ENCODE measurements around the gene RAVER1.
"Not testable (repeated sequence)": the region's sequence is repeated elsewhere in the genome, so short reads cannot be mapped to it uniquely, and the experiment has no call there.

The RAVER1 gene

GRCh38 chr19:10362259-10362658, 28.9 kb upstream of the RAVER1 start:
- H3K4me3 ChIP-seq (ENCODE audit: low read length), result no peak overlapping the region
- TF ChIP-seq ZNF274 (IDR thresholded peaks at IDR 0.05; ENCODE audit: low read depth, low read length), result no peak

GRCh38 chr19:10361569-10362011, 28.3 kb upstream of the RAVER1 start:
- no peak for TF ChIP-seq ZNF274 (IDR thresholded peaks at IDR 0.05; ENCODE audit: low read depth, low read length)
- no peak overlapping the region for H3K4me3 ChIP-seq (ENCODE audit: low read length)

GRCh38 chr19:10356431-10356830, 23.1 kb upstream of the RAVER1 start:
- H3K4me3 ChIP-seq (ENCODE audit: low read length), result no peak overlapping the region
- no peak for TF ChIP-seq ZNF274 (IDR thresholded peaks at IDR 0.05; ENCODE audit: low read depth, low read length)

- no peak overlapping the region for H3K4me3 ChIP-seq (ENCODE audit: low read length)
- no peak for TF ChIP-seq ZNF274 (IDR thresholded peaks at IDR 0.05; ENCODE audit: low read depth, low read length)
These were observed 20.6 kb upstream of the RAVER1 start for GRCh38 chr19:10353793-10354391.

GRCh38 chr19:10352764-10353671, 19.7 kb upstream of the RAVER1 start:
- no peak overlapping the region for H3K4me3 ChIP-seq (ENCODE audit: low read length)
- no peak for TF ChIP-seq ZNF274 (IDR thresholded peaks at IDR 0.05; ENCODE audit: low read depth, low read length)

GRCh38 chr19:10346509-10346908, 13.2 kb upstream of the RAVER1 start:
- TF ChIP-seq ZNF274 (IDR thresholded peaks at IDR 0.05; ENCODE audit: low read depth, low read length), result no peak
- H3K4me3 ChIP-seq (ENCODE audit: low read length), result no peak overlapping the region

- H3K4me3 ChIP-seq (ENCODE audit: low read length), result no peak overlapping the region
These were observed 11.5 kb upstream of the RAVER1 start for GRCh38 chr19:10344780-10345179.

GRCh38 chr19:10343495-10343894, 10.2 kb upstream of the RAVER1 start:
- H3K4me3 ChIP-seq (ENCODE audit: low read length), result no peak overlapping the region
- TF ChIP-seq ZNF274 (IDR thresholded peaks at IDR 0.05; ENCODE audit: low read depth, low read length), result no peak

More at GRCh38 chr19:10344780-10345179, 11.5 kb upstream of the RAVER1 start:
- no peak for TF ChIP-seq ZNF274 (IDR thresholded peaks at IDR 0.05; ENCODE audit: low read depth, low read length)

- peak overlapping the region; percentile 61; the same call in 1 of the 2 replicates for H3K4me3 ChIP-seq (ENCODE audit: low read length)
- no peak for TF ChIP-seq ZNF274 (IDR thresholded peaks at IDR 0.05; ENCODE audit: low read depth, low read length)
These were observed 6.6 kb upstream of the RAVER1 start for GRCh38 chr19:10339977-10340376.

- H3K4me3 ChIP-seq (ENCODE audit: low read length), result peak within 1 kb of the TSS; percentile 61; the same call in 1 of the 2 replicates
- TF ChIP-seq ZNF274 (IDR thresholded peaks at IDR 0.05; ENCODE audit: low read depth, low read length), result no peak
These were observed 6.1 kb upstream of the RAVER1 start, which contains the start of gene ICAM3 for GRCh38 chr19:10339380-10339960. Gene ICAM3 (minus strand): TSS chr19:10339624. CDS start chr19:10339614, 10 bp downstream.

- peak overlapping the region; percentile 61; the same call in 1 of the 2 replicates for H3K4me3 ChIP-seq (ENCODE audit: low read length)
- no peak for TF ChIP-seq ZNF274 (IDR thresholded peaks at IDR 0.05; ENCODE audit: low read depth, low read length)
These were observed 5.6 kb upstream of the RAVER1 start for GRCh38 chr19:10338940-10339339.

GRCh38 chr19:10336725-10337124, 3.4 kb upstream of the RAVER1 start:
- H3K4me3 ChIP-seq (ENCODE audit: low read length), result not testable (repeated sequence)

- no peak overlapping the region for H3K4me3 ChIP-seq (ENCODE audit: low read length)
- no peak for TF ChIP-seq ZNF274 (IDR thresholded peaks at IDR 0.05; ENCODE audit: low read depth, low read length)
These were observed 2.1 kb upstream of the RAVER1 start for GRCh38 chr19:10335352-10335985.

All from GM08714 (cell line).